A549 treated with AZD9567 at 1 μM for 4 hours (cell line): ENCODE data around the gene CREB3. TPM values are rescaled to one million over a fixed set of nuclear protein-coding genes. Genes with fewer than 3 reads are reported as not detected.

ENCODE experiments used
- total RNA-seq: library from RNA; stranded (reverse); fragments of 200-300 nt; extraction: Qiagen RNA extraction; gene quantifications from 5 replicates; pipeline ENCODE4 v1.2.3, GENCODE V29; 2022; ENCODE audit not compliant: insufficient read depth

CREB3 gene, protein sequence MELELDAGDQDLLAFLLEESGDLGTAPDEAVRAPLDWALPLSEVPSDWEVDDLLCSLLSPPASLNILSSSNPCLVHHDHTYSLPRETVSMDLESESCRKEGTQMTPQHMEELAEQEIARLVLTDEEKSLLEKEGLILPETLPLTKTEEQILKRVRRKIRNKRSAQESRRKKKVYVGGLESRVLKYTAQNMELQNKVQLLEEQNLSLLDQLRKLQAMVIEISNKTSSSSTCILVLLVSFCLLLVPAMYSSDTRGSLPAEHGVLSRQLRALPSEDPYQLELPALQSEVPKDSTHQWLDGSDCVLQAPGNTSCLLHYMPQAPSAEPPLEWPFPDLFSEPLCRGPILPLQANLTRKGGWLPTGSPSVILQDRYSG
- total RNA-seq, result 55.7 to 63.0 TPM (median 56.5 TPM) in 5 replicates

DNA sequence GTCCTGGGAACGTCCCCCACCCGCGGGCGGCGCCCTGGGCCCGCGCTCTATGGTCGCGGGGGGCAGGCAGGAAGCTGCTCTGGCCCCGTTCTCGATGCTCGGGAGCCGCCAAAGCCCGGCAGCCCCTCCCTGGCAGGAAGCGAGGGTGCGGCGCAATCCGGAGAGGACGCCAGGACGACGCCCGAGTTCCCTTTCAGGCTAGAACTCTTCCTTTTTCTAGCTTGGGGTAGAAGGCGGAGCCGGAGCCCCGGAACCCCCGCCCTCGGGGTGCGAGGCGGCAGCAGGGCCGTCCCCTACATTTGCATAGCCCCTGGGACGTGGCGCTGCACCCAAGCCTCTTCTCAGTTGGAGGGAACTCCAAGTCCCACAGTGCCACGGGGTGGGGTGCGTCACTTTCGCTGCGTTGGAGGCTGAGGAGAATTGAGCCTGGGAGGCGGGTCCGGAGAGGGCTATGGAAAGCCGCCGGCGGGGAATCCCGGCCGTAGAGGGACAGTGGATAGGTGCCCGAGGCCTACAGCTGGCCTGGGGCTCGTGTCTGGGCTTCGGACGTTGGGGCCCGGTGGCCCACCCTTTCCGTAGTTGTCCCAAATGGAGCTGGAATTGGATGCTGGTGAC lies at the start of gene CREB3, which contains the start of gene TLN1:
TSS of gene CREB3 (plus strand) at position 482 of the 615 bp plus-strand sequence. CDS start at position 589, 107 bp downstream.
TSS of gene TLN1 (minus strand) at position 11 of the 615 bp plus-strand sequence. CDS start 6,501 bp downstream, outside the sequence.

GRCh38 chr9:35689542-35690293 lies 42.7 kb upstream of the CREB3 start, which contains the start of gene TPM2:
Gene TPM2 (minus strand): TSS chr9:35689925. CDS start chr9:35689817, 108 bp downstream.

DNA sequence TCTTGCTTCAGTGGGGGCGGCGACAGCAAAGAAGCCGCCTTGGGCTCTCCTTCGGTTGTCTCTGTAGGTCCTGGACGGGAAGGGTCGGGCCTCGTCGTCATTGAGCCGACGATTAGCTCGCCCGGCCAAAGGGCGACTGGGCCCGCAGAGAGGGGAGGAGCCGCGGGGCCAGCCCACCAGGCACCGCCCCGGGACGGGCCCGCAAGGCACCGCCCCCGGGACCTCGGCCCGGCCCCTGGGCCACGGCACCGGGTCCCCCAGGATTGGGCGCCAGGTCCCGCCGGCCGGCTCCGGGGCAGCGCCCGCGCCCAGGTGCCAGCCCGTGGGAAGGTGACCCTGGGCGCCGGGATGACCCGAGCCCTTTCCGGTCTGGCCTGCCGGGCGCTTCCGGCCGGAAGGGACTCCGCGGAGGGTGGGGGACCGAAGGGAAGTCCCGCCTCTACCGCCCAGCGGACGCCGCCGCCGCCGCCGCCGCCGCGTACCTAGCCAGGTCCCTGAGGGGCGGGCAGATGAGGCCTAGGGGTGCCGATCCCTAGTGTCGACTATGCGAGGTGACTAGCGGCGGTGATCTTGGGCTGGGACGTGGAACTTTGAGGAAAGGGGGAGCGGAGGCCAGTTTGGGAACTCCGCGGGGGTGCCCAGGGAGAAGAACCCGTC lies 16.5 kb downstream of the CREB3 start, which contains the start of the genes GBA2 and RGP1:
TSS of gene GBA2 (minus strand) at position 371 of the 657 bp plus-strand sequence. CDS start 524 bp downstream, outside the sequence.
TSS of gene RGP1 (plus strand) at position 430 of the 657 bp plus-strand sequence. CDS start 469 bp downstream, outside the sequence.

GRCh38 chr9:35754264-35754663 lies 21.8 kb downstream of the CREB3 start, which contains the start of gene MSMP:
Gene MSMP (minus strand): TSS chr9:35754276. CDS start chr9:35754129, 147 bp downstream.

Other genes starting within 250 kb of the CREB3 start
- 21.5 to 31.8 TPM (median 30.2 TPM) in 5 replicates for gene RUSC2, start 242.6 kb upstream of the CREB3 start, total RNA-seq
- 30.0 to 33.3 TPM (median 32.3 TPM) in 5 replicates for gene TESK1, start 127.4 kb upstream of the CREB3 start, total RNA-seq
- gene CD72, start 114.3 kb upstream of the CREB3 start, total RNA-seq, result 0.15 to 0.29 TPM (median 0.18 TPM) in 4 of 5 replicates, not detected in the other
- gene SIT1, start 81.7 kb upstream of the CREB3 start, total RNA-seq, result not detected in 5 replicates
- 4.1 to 24.8 TPM (median 6.7 TPM) in 4 of 5 replicates, not detected in the other for gene RMRP, start 74.6 kb upstream of the CREB3 start, total RNA-seq
- 25.4 to 30.2 TPM (median 27.1 TPM) in 5 replicates for gene CCDC107, start 74.4 kb upstream of the CREB3 start, total RNA-seq
- 10.5 to 16.6 TPM (median 15.3 TPM) in 5 replicates for gene ARHGEF39, start 67.5 kb upstream of the CREB3 start, total RNA-seq
- 3.6 to 9.1 TPM (median 6.0 TPM) in 5 replicates for gene CA9, start 58.7 kb upstream of the CREB3 start, total RNA-seq
- 630 to 705 TPM (median 658 TPM) in 5 replicates for gene TPM2, start 42.7 kb upstream of the CREB3 start, total RNA-seq
- gene TLN1, start 471 bp upstream of the CREB3 start, total RNA-seq, result 112 to 140 TPM (median 116 TPM) in 5 replicates
- 31.9 to 45.0 TPM (median 40.0 TPM) in 5 replicates for gene GBA2, start 16.6 kb downstream of the CREB3 start, total RNA-seq
- 12.8 to 15.8 TPM (median 14.8 TPM) in 5 replicates for gene RGP1, start 16.6 kb downstream of the CREB3 start, total RNA-seq
- gene MSMP, start 21.6 kb downstream of the CREB3 start, total RNA-seq, result 0.23 to 0.29 TPM (median 0.26 TPM) in 3 of 5 replicates, not detected in the others
- 4.8 to 5.5 TPM (median 5.5 TPM) in 4 of 5 replicates, not detected in the other for gene NPR2, start 58.9 kb downstream of the CREB3 start, total RNA-seq
- 0.21 to 0.47 TPM (median 0.40 TPM) in 4 of 5 replicates, not detected in the other for gene SPAG8, start 79.6 kb downstream of the CREB3 start, total RNA-seq
- 60.2 to 112 TPM (median 101 TPM) in 5 replicates for gene HINT2, start 82.4 kb downstream of the CREB3 start, total RNA-seq
- not detected in 5 replicates for gene FAM221B, start 96.1 kb downstream of the CREB3 start, total RNA-seq
- gene TMEM8B, start 96.6 kb downstream of the CREB3 start, total RNA-seq, result 1.5 to 3.6 TPM (median 3.1 TPM) in 5 replicates
- gene OR13J1, start 137.7 kb downstream of the CREB3 start, total RNA-seq, result not detected in 5 replicates
- gene HRCT1, start 173.5 kb downstream of the CREB3 start, total RNA-seq, result 0.17 to 0.23 TPM (median 0.19 TPM) in 4 of 5 replicates, not detected in the other
- 0.05 TPM in 1 of 5 replicates, not detected in the others for gene SPAAR, start 176.8 kb downstream of the CREB3 start, total RNA-seq
- not detected in 5 replicates for gene OR2S2, start 225.5 kb downstream of the CREB3 start, total RNA-seq